HTR-8/SVneo (cell line): ENCODE results near the gene DAAM1.

Experiments
- DNase-seq: peaks from one replicate; pipeline ENCODE4 v3.0.0; 2011; ENCODE audit warnings: low spot score, mixed read lengths; ENCODE audit not compliant: insufficient read length
- FAIRE-seq: peaks from 2 replicates; lab custom pipeline; 2011; peaks lifted over from hg19 to GRCh38; lab: Jason Lieb, UNC

The DAAM1 gene

GRCh38 chr14:59276235-59276634 lies 87.8 kb downstream of the DAAM1 start:
- DNase-seq (no peak), FAIRE-seq (peak; percentile 99)

DNA sequence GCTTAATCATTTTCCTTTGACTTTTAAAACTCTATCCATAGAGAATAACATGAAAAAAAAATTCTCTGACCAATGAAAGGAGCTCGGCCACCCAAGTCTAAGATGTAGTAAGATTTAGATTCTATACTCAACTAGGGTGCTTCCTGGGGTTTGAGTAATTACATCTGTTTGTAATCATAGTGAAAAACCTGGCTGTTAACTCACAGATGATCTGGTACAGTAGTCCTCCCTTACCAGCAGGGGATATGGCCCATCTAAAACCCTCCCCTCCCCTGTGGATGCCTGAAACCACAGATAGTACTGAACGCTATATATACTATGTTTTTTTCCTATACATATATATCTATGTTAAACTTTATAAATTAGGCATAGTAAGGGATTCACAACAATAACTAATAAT lies 89.2 kb downstream of the DAAM1 start:
- DNase-seq: no peak
- FAIRE-seq: no peak

DNA sequence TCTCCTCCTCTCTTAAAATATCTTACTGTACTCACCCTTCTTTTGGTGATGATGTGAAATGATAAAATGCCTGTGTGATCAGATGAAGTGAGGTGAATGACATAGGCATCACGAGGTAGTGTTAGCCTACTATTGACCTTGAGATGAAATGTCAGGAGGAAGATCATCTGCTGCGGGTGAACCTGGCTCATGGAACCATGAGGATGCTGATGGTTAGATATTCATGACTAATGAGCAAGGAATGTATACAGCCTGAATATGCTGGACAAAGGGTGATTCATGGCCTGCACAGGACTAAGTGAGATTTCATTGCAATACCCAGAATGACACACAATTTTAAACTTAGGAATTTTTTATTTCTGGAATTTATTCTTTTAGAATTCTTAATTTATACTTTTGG lies 89.6 kb downstream of the DAAM1 start:
- DNase-seq (peak; percentile 93), FAIRE-seq (peak; percentile 100)

DNA sequence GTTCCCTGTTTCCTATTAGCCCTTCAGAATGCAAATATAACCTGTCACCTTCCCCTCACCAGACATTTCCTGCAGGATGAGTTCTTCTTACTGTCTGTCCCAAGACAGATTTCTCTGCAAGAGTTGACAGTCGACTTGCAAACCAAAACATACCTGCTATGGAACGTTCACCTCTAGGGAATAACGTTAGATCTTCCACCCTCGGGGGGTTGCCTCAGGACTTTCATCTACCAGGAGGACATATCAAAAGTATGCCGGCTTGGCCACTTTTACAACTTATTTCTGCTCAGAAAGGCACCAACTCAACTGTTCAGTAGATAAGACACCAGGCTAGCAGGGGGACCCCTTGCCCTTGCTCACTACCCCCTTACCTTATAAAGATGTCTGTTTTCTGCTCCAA lies 92.5 kb downstream of the DAAM1 start:
- DNase-seq: no peak
- FAIRE-seq: no peak

DNA sequence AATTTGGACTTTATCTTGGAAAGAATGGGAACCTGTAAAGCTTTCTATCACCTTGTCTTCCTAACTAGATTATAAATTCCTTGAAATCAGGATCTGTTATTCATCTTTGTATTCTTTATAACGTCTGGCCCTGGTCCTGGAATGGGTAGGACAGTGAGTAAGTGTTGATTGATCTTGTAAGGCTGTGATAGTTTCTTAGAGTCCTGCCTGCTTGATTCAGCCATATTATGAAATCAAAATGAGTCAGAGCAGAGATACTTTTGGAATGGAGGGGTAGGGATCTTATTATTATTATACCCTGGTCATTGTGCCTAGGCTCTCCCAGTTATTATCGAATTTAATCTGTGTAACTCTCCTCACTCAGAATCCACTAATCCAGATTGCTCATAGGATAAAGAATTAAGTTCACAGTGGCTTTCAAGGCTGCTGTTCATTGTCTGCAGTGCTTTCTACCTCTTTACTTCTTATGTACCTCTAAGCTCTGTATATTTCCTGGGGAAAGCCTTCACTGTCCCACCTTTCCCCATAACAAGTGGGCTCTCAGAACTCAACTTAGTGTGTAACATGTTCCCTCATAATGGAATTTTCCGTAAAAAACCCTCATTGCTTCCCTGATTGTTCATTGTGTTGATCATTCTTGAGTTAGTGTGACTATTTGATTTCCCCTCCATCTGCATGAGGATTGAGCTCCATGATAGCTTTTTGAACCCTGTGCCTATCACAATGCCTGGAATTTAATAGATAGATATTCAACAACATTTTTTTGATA lies 93.3 kb downstream of the DAAM1 start:
- no peak for FAIRE-seq
- peak; percentile 72 for DNase-seq

DNA sequence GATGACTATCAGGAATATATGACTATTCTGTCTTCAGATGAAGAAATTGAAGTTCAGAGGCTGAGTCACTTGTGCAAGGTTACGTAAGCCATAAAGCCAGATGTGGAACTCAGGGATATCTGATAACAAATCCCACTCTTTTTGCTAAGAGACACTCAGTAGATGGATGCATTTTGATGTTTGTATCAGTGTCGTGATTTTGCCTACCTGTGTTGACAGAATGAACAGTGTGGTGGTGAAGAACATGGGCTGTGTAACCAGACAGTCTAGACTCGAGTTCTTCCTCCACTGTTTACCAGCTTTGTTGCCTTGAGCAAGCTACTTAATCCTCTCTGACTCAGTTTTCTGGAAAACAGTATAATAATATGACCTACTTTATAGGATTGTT lies 93.9 kb downstream of the DAAM1 start:
- FAIRE-seq: peak; percentile 99
- DNase-seq: no peak

- peak; percentile 97 for FAIRE-seq
These were observed 94.9 kb downstream of the DAAM1 start for GRCh38 chr14:59283361-59283760.

GRCh38 chr14:59284059-59284458 lies 95.6 kb downstream of the DAAM1 start:
- DNase-seq (no peak), FAIRE-seq (no peak)

More at GRCh38 chr14:59283361-59283760, 94.9 kb downstream of the DAAM1 start:
- DNase-seq: no peak

DNA sequence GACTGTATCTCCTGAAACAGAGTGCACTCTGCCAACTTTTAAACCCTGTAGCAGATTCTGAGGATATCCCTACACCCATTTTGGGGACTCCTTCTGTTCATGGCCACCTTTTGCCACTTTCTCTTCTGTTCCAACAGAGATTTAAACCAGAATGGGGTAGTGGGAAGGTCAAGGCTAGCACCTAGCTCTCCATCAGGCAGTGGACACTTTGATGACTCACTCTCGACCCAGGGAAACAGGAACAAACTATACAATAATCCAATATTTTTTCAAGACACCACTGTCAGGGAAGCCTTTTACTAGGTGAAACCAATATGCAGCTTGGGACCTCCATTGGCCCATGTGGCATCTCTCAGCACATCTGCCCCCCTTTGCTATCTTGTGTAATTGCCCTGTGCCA lies 103.6 kb downstream of the DAAM1 start:
- DNase-seq (no peak), FAIRE-seq (no peak)

DNA sequence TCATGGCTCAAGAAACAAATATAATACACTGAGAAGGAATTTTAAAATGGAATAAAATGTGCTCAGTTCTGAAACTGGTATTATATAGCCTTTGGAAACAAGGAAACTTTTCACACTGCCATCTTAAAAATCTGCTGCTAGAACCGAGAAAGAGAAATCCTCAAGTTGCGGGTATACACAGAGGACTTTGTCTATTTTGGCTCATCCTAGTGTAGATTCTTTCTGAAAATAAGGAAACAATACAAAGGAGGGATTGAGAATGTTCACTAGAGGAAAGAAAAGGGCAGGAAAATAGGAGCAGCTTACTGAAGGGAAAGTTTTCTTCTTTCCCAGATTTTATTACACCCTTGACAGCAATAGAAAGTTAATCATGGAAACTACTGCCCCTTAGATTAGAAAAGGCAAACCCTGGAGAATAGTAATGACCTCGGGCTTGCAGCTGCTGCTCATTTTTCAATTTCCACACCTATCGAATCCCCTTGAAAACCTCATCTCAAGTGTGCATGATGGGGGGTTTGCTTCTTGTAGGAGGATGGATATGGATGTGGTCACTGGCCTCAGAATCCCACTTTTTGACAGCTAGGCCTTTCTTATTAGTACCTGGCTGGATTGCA lies 104.6 kb downstream of the DAAM1 start:
- DNase-seq (no peak), FAIRE-seq (no peak)

- DNase-seq: no peak
- peak; percentile 4 for FAIRE-seq
These were observed 105.6 kb downstream of the DAAM1 start for GRCh38 chr14:59293935-59294661.

- FAIRE-seq (peak; percentile 60), DNase-seq (no peak)
These were observed 106.2 kb downstream of the DAAM1 start for GRCh38 chr14:59294662-59294992.

DNA sequence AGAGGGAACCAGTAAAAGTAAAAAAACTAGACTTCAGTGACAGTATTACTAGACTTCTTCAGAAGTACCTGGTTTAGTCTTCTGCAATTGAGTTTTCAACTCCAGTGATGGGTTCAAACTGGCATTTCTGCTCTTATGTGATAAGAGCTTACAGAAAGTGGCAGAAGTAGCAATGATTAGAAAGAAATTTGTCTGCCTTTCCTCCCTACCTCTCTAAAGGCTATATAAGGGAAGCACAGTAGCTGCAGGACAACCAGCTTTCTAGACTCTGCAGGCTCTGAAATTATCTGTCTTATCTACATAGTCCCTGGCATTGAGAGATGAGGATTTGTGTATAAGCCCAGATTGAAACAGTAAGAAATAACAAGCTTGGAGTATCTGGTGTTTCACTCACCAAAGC lies 107.5 kb downstream of the DAAM1 start:
- DNase-seq: no peak
- FAIRE-seq: no peak

- FAIRE-seq: no peak
- no peak for DNase-seq
These were observed 108.0 kb downstream of the DAAM1 start for GRCh38 chr14:59296508-59296907.

- FAIRE-seq (peak; percentile 98), DNase-seq (no peak)
These were observed 108.8 kb downstream of the DAAM1 start for GRCh38 chr14:59297071-59297776.

GRCh38 chr14:59299731-59300130 lies 111.3 kb downstream of the DAAM1 start:
- peak; percentile 42 for FAIRE-seq
- DNase-seq: no peak

DNA sequence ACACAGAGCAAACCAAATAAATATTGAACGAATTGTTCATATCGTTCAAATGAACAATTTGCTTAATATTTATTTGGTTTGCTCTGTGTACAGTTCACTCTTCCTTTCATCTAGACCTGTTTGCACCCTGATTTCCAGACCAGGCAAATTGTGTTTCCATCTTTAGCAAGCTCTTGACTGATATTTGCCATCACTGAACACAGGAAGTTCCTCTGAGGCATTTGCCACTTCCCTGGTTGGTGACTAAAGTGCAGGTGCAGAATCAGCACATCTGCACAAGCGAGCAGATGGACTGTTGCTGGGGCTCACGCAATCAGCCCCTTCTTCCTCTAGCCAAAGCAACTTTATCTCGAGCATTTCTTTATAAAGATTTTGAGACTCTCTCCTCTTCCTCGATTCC lies 112.9 kb downstream of the DAAM1 start:
- FAIRE-seq (peak; percentile 90), DNase-seq (no peak)

DNA sequence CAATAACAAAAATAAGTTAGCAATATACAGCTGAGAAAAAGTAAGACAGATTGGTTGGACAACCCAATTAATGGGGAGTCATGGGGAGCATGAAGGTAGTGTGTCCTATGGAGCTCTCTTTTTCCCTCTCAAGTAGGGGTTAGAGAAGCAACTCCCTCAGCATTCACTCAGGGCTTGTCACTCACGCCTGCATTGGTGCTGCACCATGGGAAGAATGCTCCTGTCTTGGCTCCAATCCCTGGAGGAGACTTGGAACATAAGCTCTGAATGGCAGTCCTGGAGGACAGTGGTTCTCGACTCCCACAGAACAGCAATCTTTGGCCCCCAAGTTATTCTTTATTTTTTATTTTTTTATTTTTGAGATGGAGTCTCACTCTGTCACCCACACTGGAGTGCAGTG lies 113.8 kb downstream of the DAAM1 start:
- no peak for DNase-seq
- peak; percentile 48 for FAIRE-seq

DNA sequence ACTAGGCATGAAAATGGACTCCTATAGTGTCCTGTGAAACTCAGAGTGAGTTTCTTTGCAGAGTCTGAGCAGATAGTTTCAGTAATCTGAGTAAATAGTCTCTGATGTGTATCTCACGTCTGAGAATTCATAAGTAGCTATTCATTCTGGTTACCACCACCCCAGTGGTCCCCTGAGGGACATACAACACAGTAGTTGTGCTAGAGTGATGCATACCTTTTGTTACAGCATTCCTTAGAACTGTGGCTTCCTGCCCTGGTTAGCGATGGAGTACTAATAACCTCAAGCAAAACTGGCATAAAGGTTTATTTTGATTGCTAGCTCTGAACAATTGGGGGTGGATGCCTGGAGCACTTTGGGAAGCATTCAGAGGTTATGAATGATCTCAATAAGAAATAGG lies 114.7 kb downstream of the DAAM1 start:
- peak; percentile 95 for FAIRE-seq
- DNase-seq: peak; percentile 48

- FAIRE-seq (no peak), DNase-seq (no peak)
These were observed 116.8 kb downstream of the DAAM1 start for GRCh38 chr14:59305231-59305630.
